ENCODE measurements around the gene PPP3R2.
"Not testable (repeated sequence)": the region's sequence is repeated elsewhere in the genome, so short reads cannot be mapped to it uniquely, and the experiment has no call there.

The PPP3R2 gene, protein sequence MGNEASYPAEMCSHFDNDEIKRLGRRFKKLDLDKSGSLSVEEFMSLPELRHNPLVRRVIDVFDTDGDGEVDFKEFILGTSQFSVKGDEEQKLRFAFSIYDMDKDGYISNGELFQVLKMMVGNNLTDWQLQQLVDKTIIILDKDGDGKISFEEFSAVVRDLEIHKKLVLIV

DNA sequence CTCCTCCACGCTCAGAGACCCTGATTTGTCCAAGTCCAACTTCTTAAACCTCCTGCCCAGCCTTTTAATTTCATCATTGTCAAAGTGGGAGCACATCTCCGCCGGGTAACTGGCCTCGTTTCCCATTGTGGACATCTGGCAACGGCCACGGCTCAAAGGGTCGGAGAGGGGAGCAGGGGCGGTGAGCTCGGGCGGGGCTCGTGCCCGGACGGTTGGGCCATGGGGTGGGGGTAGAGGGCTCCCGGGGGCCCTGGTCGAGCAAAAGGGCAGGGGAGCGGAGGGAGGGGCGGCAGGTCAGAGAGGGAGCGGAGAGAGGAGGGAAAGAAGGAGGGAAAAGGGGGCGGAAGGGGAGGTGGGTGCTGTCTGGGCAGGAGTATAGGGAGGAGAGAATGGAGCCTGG lies at the start of gene PPP3R2:
PPP3R2 (minus strand) TSS at position 174 of the 400 bp plus-strand sequence; CDS start at position 126, 48 bp downstream.
- DNase-seq (ENCODE audit: low read depth in 2 of 2): no peak

DNA sequence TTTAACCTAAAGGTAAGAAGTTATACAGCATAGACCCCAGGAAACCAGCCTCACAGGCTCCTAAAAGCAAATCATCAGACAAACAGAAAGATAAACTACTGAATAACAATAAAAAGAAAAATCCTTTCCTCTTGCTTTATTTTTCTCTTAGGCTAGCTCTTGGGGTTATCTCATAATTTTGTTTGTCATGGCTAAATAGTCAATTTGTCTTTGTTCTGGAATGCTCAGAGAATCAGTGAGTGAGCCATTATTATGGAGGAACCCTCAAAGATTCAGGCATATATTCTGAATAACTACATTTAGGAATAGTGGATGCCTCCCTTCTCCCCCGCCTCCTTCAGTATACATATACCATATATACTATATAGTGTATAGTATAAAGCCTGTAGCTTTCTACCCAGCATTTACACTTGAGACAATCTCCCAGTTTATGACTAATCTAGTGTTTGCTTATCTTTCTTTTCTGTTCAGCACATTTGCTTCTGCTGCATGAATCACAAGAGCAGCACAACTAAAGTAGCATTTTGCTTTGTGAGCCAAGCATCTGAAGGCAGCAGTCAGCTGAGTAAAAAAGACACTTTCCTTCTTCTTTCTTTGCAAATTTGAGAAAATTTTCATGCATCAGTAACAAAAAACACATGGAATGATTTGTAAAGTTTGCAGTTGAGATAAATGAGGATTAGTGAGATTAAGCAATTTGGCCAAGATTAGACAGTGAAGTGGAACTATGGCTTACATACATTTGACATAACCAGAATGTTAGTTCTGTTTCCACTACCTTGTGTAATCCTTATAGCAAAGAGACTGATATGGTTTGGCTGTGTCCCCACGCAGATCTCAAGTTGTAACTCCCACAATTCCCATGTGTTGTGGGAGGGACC lies 45.3 kb upstream of the PPP3R2 start:
- no peak for DNase-seq (ENCODE audit: low read depth in 2 of 2)

DNA sequence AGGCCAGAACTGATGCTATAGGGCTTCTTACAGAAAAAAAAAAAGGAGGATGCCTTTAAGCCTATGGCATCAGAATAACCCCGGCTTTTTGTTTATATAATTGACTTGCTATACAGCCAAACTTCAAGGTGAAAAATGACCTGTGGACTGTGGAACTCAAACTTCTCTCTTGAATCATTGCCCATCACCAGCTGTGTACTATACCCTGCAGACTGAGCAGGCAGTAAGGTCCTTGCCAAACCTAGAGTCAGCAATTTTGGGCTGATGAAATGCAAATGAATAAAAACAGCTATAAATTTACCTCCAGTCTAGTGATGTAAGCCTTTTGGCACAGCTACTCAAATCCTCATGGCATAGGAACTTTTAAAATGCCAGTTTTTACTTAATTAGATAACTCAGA lies 44.5 kb upstream of the PPP3R2 start:
- no peak for DNase-seq (ENCODE audit: low read depth in 2 of 2)

DNA sequence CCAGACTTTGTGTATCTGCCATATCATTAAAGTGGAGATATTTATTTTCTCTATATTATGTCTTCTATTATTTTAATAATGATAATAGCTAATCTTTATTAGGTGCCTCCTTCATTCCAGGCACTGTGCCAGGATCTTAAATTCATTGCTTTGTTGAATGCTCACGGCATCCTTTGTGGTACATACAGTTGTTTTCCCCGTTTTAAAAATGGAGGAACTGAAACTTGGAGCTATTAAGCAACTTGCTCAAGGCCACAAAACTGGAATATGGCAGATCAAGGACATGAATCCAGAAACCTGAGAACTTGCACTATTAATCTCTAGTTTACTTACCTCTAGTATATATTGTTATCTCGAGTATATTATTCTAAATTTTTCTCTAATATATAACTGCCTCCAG lies 41.5 kb upstream of the PPP3R2 start:
- DNase-seq (ENCODE audit: low read depth in 2 of 2): no peak

DNA sequence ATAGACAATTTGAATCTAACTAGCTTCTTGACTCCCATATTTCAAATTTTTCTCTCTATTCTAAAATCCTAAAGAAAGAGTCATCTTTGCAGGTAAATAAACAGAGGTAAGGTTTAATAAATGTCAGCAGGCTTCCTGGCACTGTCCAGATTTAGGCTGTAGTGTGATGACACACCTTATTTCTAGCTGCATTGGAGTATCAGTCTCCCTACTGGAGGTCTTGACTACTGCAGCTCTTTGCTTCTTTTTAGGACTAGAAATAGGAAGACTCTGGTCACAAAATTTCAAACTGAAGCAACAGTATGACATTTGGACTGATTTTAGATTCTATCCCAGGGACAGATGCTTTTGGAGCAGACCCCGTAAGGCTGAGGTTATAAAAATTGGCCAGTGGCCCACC lies 40.7 kb upstream of the PPP3R2 start:
- DNase-seq (ENCODE audit: low read depth in 2 of 2): no peak

DNA sequence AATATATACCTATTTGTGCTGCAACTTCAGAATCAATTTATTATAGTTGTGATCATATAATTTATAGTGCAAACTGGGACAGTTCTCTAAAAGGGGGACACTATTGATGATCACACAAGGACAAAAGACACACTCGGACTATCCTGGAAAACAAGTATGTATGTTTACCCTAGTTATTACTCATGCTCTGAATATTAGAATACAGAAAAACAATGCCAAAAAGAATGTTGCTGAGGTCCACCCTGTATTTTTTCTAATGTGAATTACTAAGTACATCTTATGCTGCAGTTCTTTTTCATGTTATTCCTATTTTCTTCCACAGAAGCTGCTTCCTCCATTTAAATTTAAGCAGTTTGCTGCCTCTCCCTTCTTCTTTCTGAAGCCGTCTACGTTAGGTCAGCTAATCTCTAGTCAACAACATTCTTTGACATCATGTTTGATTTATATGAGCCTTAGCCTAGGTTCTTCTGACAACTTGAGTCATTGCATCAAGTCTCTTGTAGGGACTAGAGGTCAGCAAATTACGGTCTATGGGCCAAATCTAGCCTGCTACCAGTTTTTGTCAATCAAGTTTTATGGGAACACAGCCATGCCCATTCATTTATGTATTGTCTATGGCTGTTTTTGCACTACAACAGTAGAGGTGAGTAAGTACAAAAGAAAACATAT lies 40.1 kb upstream of the PPP3R2 start:
- no peak for DNase-seq (ENCODE audit: low read depth in 2 of 2)

DNA sequence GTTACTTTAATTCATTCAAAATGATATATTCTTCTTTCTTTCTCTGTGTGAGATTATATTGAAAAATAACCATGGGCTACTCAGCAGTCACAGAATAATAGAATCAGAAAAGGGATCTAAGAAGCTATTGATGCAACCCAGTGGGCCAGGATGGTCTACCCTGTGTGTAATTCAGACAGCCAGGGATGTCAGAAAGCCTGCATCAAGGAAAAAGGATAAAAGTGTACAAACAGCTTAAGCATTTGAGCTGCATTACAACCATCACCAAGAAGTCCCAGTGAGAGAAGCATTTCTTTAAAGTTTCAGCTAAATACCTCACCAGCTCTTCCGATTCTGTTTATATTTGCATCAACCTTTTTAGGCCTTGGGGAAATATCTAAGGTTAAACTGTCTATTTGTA lies 37.8 kb upstream of the PPP3R2 start:
- DNase-seq (ENCODE audit: low read depth in 2 of 2): no peak

DNA sequence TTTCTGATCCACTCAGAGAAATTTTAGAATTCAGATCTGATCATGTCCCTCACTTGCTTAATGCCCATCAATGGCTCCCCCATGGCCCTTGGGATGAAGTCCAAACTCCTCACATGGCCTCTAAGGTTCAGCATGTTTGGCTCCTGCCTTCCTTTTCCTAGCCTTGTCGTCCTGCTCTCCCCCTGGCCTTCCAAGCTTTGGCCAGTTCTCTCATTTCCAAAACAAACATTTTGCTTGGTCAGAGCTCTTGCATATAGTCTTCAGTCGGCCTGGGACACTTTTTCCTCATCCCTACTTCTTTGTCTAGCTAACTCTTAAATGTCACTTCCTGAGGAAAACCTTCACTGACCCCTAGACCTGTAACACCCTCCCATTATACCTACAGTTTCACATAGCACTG lies 37.1 kb upstream of the PPP3R2 start:
- no peak for DNase-seq (ENCODE audit: low read depth in 2 of 2)

DNA sequence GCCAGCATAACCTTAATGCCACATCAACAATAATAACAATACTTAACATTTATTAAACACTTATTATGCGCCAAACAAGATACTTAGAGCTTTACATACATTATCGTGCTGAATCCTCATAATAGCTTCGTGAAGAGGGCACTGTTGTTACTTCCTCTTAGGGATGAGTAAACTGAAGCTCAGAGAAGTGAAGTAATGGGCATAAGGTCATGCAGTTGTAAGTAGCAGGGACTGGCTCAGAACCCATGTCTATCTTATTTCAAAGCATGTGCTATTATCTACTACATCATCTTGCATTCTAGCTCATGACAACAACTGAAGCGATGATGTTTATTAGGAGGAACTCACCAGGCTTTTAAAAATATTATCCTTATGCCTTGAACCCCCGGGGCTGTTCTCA lies 34.9 kb upstream of the PPP3R2 start:
- DNase-seq (ENCODE audit: low read depth in 2 of 2): no peak

DNA sequence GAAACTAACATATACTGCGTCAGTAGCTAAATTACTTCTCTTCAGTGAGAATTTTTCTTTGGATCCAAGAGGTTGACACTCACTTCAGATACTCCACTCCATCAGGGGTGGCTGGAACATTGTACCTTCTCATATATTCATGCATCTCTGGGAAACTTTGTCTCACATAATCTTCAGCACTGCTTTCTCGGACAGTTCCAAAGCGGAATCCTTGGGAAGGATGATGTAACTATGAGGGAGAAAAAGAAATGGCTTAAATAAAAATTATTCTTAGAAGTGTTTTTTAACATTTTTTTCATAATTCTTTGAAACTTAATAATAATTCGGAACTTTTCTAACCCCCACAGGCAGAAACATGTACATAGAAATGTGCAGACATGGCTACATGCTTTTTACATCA lies 33.4 kb upstream of the PPP3R2 start:
- no peak for DNase-seq (ENCODE audit: low read depth in 2 of 2)

DNA sequence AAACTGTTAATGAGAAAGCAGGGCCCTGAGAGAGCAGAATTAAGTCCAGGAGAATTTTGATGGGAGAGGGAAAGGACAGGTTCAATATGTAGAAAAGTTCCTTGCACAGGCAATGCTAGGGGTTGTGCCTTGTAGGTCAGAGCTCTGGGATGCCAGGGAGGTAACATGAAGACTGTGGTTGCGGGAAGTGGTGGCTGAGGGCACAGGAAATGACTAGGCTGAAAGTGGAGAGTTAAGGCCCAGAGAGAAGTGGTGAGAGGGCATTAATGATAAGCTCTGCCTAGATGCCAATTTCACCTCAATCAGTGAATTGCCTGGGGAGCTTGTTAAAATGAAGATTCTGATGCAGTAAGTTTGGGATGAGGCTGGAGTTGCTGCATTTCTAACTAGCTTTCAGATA lies 31.5 kb upstream of the PPP3R2 start:
- no peak for DNase-seq (ENCODE audit: low read depth in 2 of 2)

DNA sequence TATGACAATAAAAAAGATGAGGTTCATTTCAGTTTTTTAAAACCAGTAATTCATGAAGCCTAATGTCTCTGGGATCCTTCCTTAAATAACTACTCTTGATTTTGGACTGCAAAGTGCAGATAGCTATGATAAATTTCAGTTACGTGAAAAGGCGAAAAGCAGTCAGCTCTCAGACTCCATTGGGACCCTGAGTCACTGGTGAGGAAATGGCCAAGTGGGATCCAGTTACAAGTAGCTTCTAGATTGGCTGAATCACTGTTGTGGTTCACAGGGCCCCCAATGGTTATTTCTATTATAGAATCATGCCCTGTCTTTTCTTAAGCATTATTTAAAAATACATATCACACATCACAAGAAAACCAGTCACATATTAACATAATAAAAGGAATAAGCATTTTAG lies 31.1 kb upstream of the PPP3R2 start:
- DNase-seq (ENCODE audit: low read depth in 2 of 2): no peak

DNA sequence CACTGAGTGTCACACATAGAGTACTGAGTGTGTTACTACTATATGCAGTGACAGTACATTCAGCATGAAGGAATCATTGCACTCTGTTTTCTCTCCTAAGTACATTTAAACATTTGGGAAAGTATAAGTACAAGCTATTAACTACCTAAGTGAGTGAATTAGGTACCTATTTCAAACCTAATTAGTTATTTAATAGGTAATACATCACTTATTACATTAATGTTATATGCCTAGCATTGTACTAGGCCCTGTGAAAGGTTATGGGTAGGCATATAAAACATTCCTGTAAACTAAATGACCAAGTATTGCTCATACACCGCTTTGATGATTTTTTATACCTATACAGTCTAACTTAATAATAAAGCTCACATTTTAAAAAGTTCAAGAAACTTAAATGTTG lies 25.7 kb upstream of the PPP3R2 start:
- no peak for DNase-seq (ENCODE audit: low read depth in 2 of 2)

DNA sequence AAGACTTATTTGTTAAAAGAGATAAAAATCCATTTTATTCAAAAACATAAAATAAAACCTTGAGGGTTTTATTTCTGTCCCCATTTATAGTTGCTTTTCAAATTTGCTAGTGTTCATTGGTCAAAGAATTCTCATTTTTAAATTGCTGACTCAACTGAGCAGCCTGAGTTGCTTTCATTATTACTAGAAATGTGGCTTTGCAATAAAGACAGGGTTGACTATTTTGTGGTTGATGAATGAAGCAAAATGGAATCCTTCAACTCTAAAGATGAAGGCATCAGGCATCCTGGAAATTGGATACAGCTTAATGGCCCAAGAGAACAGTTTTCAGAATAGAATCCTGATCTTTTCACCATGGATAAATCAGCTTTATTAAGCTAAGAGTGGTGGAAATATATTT lies 23.9 kb upstream of the PPP3R2 start:
- DNase-seq (ENCODE audit: low read depth in 2 of 2): no peak

DNA sequence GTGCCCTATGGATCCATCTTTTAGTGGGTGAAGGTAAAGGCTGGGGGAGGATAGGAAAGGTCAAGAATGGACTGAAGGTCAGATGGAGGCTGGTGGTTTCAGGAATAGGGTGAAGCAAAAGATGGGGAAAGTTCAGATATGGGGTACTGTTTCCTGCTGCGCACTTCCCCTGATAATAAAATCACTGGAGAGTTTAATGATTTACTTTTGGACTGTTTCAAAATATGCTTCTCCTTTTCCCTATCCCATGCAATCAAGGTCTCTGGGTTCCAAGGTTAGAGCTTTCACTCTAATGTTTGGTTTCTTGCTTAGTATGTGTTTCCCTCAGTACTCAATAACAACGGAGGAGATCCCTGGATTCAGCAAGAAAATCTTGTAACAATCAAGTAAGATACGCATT lies 10.8 kb upstream of the PPP3R2 start:
- DNase-seq (ENCODE audit: low read depth in 2 of 2): no peak

DNA sequence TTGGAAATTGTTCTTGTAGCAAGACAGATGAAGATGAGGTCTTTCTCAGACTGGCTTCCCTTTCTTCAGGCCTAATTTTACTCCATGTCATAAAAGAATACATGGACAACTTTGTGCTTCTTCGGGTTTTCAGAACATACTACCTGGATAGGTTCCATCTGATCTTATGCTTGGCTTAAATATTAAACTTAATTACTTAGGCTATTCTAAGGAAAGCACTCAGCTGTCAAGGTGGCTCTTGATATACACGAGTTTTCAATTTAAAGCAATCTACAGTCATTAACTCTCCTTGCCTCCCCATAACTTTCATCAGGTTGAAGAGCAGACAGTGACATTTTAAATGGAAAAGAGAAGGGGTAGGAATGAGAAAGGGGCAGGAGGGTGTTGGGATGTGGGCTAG lies 9.5 kb upstream of the PPP3R2 start:
- no peak for DNase-seq (ENCODE audit: low read depth in 2 of 2)

DNA sequence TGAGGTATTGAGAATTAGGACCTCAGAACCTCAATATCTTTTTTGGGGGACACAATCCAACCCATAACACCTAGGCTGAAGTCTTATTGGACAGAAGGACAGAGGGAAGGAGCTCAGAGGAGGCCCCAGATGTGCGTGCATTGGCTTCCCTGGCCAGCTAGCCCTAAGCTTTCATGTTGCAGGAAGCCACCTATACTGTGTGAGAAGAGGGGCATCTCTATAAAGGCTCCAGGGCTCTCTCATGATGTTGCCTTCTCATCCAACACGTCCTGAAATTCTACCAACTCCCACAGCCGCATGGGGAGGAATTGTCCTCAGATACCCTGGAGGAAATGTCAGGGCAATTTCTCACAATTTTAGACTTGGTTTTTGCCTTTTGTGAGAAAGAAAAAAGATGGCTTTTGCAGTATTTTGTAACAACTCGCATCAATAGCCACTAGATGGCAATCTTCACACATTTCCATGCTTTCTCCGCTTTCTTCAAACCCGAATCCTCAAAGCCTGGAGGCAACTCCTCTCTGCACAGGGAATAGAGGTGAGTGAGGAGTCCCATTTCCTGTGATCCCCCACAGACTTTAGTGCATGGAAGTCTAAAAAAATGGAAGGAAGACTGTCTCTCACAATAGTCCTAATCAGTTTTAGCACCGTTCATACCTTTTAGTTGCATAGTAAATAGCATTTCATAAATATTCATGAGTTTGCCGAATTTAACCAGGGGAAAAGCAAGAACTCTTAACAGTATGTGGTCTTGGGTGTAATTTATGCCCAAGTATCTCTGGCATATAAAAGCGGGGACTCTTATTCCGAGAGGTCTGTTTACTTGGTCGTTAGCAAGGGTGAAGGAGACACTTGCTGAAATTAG lies 7.4 kb upstream of the PPP3R2 start:
- no peak for DNase-seq (ENCODE audit: low read depth in 2 of 2)

DNA sequence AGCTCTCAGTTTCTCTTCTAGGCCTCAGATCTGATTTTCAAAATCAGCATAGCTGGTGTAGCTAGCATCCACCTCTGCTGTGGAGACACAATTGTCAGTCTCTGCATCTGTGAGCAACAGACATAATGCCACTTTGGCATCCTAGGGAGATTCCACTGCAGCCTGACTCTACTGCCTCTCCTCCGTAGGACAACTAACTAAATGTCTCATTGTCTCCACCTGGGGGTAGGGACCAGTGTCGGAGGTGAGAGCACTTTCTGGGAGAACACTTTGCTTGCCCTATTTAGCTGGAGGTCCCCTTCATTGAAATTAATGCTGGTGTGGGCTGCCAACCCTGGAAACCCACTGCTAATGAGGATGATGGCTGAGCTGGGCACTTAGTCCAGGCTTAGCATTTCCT lies 1.4 kb downstream of the PPP3R2 start:
- no peak for DNase-seq (ENCODE audit: low read depth in 2 of 2)

DNA sequence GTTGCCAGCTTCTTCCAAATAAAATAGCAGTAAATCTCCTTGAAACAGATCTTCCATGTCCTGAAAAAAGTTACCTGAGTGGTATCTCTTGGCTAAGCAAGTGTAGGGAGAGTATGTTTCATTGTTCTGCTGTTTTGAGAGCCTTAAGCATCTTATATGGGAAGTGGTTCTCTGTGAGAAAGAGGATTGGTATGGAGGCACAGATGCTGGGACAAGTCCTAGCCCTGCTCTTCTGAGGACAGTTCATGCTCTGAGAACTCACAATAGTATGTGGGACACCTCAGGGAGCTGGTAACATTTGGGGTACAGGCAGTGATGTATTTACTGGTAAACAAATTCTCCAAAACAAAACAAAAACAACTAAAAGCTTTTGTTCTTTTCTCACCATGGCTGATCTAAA lies 2.0 kb downstream of the PPP3R2 start:
- no peak for DNase-seq (ENCODE audit: low read depth in 2 of 2)

DNA sequence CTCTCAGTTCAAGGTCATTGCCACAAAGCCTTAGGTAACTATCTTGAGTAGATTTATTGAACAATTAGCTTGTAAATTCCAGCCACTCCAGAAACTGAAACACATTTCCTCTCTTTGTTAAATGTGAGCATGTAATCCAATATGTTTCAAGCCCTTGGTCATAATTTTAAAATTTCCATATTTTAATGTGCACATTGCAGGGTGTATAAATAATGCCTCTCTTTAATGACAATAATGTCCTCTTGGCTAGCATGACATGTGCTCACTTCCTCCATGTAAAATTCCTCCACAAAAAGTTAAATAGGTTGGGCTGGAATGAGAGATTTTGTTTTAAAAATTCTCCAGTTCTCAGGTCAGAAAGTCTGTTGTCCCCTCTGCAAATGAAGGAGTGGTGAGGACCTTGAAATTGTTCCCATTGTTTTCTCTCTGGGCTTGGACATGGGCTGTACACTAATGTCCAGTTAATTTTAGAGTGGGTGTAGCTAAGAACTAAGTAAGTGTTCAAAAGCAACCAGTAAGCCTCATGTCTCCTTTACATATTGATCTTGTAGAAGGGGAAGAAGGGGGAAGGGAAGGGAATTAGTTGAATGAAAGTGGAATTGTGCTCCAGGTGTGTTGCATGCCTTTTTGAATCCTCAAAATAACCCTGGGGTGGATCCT lies 2.9 kb downstream of the PPP3R2 start:
- no peak for DNase-seq (ENCODE audit: low read depth in 2 of 2)

DNA sequence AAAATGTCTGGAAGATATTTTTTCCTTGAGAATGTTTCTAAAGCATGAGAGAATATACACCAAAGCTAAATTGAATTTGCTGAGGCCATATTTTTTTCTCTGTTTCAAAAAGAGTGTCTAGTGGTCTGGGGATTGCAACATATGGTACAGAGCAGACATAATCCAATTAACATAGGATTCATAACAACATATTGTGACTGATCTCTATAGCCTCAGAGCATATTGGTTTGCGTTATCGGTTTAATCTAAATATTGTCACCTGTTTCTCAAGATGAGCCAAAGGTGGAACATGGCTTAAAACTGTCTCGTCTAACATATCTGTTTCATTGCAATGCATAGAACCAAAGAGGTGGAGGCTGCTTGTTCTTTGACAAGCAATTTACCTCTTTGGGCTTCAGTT lies 3.9 kb downstream of the PPP3R2 start:
- no peak for DNase-seq (ENCODE audit: low read depth in 2 of 2)

DNA sequence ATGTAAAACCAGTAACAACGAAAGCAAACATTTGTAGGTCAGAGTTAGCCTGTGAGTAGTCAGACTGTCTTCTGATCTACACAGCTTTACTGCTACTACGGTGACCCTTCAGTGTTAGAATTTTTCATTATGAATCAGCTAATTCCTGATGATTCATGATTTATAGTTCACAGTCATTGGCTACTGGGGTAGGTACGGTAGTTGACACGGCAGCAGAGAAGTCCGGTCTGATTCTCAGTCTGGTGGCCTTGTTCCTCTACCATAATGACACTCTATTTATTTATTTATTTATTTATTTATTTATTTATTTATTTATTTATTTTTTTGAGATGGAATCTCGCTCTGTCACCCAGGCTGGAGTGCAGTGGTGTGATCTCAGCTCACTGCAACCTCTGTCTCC lies 4.7 kb downstream of the PPP3R2 start:
- not testable (repeated sequence) for DNase-seq (ENCODE audit: low read depth in 2 of 2)

All from stimulated activated CD8-positive, alpha-beta memory T cell treated with anti-CD3 and anti-CD28 coated beads, Interleukin-15, amount 100 ng/mL, for 48 hours (primary cell).